Keratinocyte (primary cell): ENCODE data around the gene NXN. TPM values are rescaled to one million over a fixed set of nuclear protein-coding genes. Genes with fewer than 3 reads are reported as not detected.

Experiments
- DNase-seq: peaks from one replicate; pipeline ENCODE4 v3.0.0-alpha.2; 2011; ENCODE audit warnings: low read depth, missing footprints, low spot score
- FAIRE-seq: peaks from 2 replicates; lab custom pipeline; 2011; peaks lifted over from hg19 to GRCh38; lab: Jason Lieb, UNC
- H2AFZ ChIP-seq: 2 replicates; pipeline ENCODE4 v1.6.0; 2012; ENCODE audit warnings: low read length, control low read depth, inconsistent platforms; ENCODE audit not compliant: control insufficient read depth
- H3K27ac ChIP-seq: 2 replicates; pipeline ENCODE4 v1.5.1; 2011; ENCODE audit warnings: low read length; ENCODE audit not compliant: control insufficient read depth, insufficient read depth
- H3K27me3 ChIP-seq: 3 replicates; pipeline ENCODE4 v1.6.0; 2011; ENCODE audit warnings: low read length; ENCODE audit not compliant: control insufficient read depth, insufficient read depth; ENCODE audit errors: extremely low read depth
- H3K36me3 ChIP-seq, 2 experiments: 2 replicates in 1 of 2; 3 replicates in 1 of 2; pipeline ENCODE4 v1.5.1; 2011; ENCODE audit warnings: low read length in 2 of 2, mild to moderate bottlenecking in 1 of 2; ENCODE audit not compliant: control insufficient read depth in 2 of 2, insufficient read depth in 2 of 2; ENCODE audit errors: extremely low read depth in 1 of 2
- H3K4me1 ChIP-seq: 3 replicates; pipeline ENCODE4 v1.5.1; 2011; ENCODE audit warnings: low read length; ENCODE audit not compliant: control insufficient read depth, insufficient read depth; ENCODE audit errors: extremely low read depth
- H3K4me2 ChIP-seq: 3 replicates; pipeline ENCODE4 v1.6.0; 2011; ENCODE audit warnings: low read depth, low read length; ENCODE audit not compliant: control insufficient read depth, insufficient read depth; ENCODE audit errors: extremely low read depth
- H3K4me3 ChIP-seq, 3 experiments: fragments of 200-600 bp in 1 of 3; sonication (generic) in 1 of 3; 2 replicates in 2 of 3; 3 replicates in 1 of 3; pipeline ENCODE4 v1.5.1; 2011 to 2016; ENCODE audit warnings: low read length in 3 of 3, mild to moderate bottlenecking in 3 of 3, control low read depth in 2 of 3, inconsistent platforms in 1 of 3, low read depth in 1 of 3, mixed read lengths in 1 of 3, mixed run types in 1 of 3, moderate library complexity in 1 of 3; ENCODE audit not compliant: control insufficient read depth in 2 of 3, insufficient read depth in 2 of 3; ENCODE audit errors: extremely low read depth in 1 of 3
- H3K79me2 ChIP-seq: 2 replicates; pipeline ENCODE4 v1.6.0; 2012; ENCODE audit warnings: low read length; ENCODE audit not compliant: control insufficient read depth, insufficient read depth
- H3K9ac ChIP-seq: 3 replicates; pipeline ENCODE4 v1.6.0; 2011; ENCODE audit warnings: low read length; ENCODE audit not compliant: control insufficient read depth, insufficient read depth; ENCODE audit errors: extremely low read depth
- H3K9me1 ChIP-seq: 3 replicates; pipeline ENCODE4 v1.6.0; 2011; ENCODE audit warnings: low read length; ENCODE audit not compliant: control insufficient read depth, insufficient read depth; ENCODE audit errors: extremely low read depth
- H3K9me3 ChIP-seq: 2 replicates; pipeline ENCODE4 v1.5.1; 2012; ENCODE audit warnings: low read depth, low read length; ENCODE audit not compliant: control insufficient read depth
- H4K20me1 ChIP-seq: 3 replicates; pipeline ENCODE4 v1.6.0; 2011; ENCODE audit warnings: low read length; ENCODE audit not compliant: control insufficient read depth, insufficient read depth; ENCODE audit errors: extremely low read depth
- CTCF ChIP-seq, 3 experiments: IDR thresholded peaks in 1 of 3; conservative IDR thresholded peaks in 1 of 3; optimal IDR thresholded peaks in 1 of 3; 2 replicates in 2 of 3; 3 replicates in 1 of 3; pipeline versions ENCODE3 to v1.5.1; 2011; ENCODE audit warnings: low read length in 3 of 3, mild to moderate bottlenecking in 3 of 3, moderate library complexity in 2 of 3, control low read depth in 1 of 3, inconsistent platforms in 1 of 3; ENCODE audit not compliant: insufficient read depth in 2 of 3; ENCODE audit errors: extremely low read depth in 1 of 3
- EZH2 ChIP-seq: IDR thresholded peaks from one replicate; pipeline ENCODE4 v1.6.1; 2012; ENCODE audit warnings: inconsistent platforms, mild to moderate bottlenecking, low read length, moderate library complexity
- dilution Hi-C: fragments of 300-500 bp; cut with MboI; formaldehyde crosslinking; loops from one replicate; pipeline ENCODE4 v1.7.0; 2020; ENCODE audit warnings: low sequenced_read_pairs; ENCODE audit not compliant: extremely low pct_ligation_motif_present
- polyA plus RNA-seq, 5 experiments: library from polyadenylated mRNA; depleted of rRNA in 3 of 5; stranded (reverse) in 3 of 5; stranded (forward) in 1 of 5; unstranded in 1 of 5; fragments of >200 nt; gene quantifications; 1 replicate in 1 of 5; 2 replicates in 3 of 5; 3 replicates in 1 of 5; pipeline versions ENCODE4 v1.2.1 to v1.2.3, GENCODE V29; 2011 to 2012; ENCODE audit warnings: missing spikeins in 2 of 5, low read depth in 1 of 5, low replicate concordance in 1 of 5

The NXN gene
- polyA plus RNA-seq, 1 donor (not counting 4 experiments of a cell fraction or from before 2014, with no cell fraction given): 94.4 TPM

GRCh38 chr17:807523-808294 lies 171.9 kb downstream of the NXN start:
- H3K27ac ChIP-seq: no peak overlapping the region
- DNase-seq (no peak), FAIRE-seq (no peak)
- H3K4me2 ChIP-seq: no peak overlapping the region
- H3K4me3 ChIP-seq: no peak overlapping the region
- H3K4me1 ChIP-seq: no peaks in the 10 kb centered on the region
- dilution Hi-C loops: no loop called here
- peaks cover 26% of the 10 kb centered on the region for H3K79me2 ChIP-seq
- no peak overlapping the region for H2AFZ ChIP-seq
- no peaks in the 10 kb centered on the region for H3K27me3 ChIP-seq
- H3K9me1 ChIP-seq: no peaks in the 10 kb centered on the region
- H3K9ac ChIP-seq: no peak overlapping the region
- no peak for TF ChIP-seq CTCF (optimal IDR thresholded peaks at IDR 0.05 in 1 of 3, IDR thresholded peaks at IDR 0.05 in 1 of 3, conservative IDR thresholded peaks at IDR 0.05 in 1 of 3; ENCODE audit: extremely low read depth in 1 of 3, insufficient read depth in 2 of 3, low read length in 3 of 3)
- no peak for TF ChIP-seq EZH2
- no peaks in the 10 kb centered on the region for H3K9me3 ChIP-seq
- peaks cover 8% of the 10 kb centered on the region for H4K20me1 ChIP-seq
- peaks cover 28 to 34% of the 10 kb centered on the region in 2 experiments for H3K36me3 ChIP-seq

- FAIRE-seq (no peak), DNase-seq (no peak)
- Histone ChIP-seq H3K9ac (no peak overlapping the region), H3K27me3 (no peaks in the 10 kb centered on the region), H3K79me2 (peaks cover 19% of the 10 kb centered on the region), H3K9me3 (no peaks in the 10 kb centered on the region), H4K20me1 (peaks cover 4% of the 10 kb centered on the region), H3K27ac (no peak overlapping the region), H3K36me3 (peaks cover 22 to 33% of the 10 kb centered on the region in 2 experiments), H2AFZ (no peak overlapping the region), H3K4me3 (no peak overlapping the region), H3K4me2 (no peak overlapping the region), H3K9me1 (no peaks in the 10 kb centered on the region), H3K4me1 (no peaks in the 10 kb centered on the region)
- TF ChIP-seq CTCF (optimal IDR thresholded peaks at IDR 0.05 in 1 of 3, IDR thresholded peaks at IDR 0.05 in 1 of 3, conservative IDR thresholded peaks at IDR 0.05 in 1 of 3; ENCODE audit: extremely low read depth in 1 of 3, insufficient read depth in 2 of 3, low read length in 3 of 3) (no peak), EZH2 (no peak)
- dilution Hi-C loops: no loop called here
Measured at GRCh38 chr17:806781-807522, 172.6 kb downstream of the NXN start.
